Activated T-cell treated with anti-CD3 and anti-CD28 coated beads, Interleukin-2, amount 50 U/mL, for 48 hours (primary cell): Measurements from ENCODE around the gene CRIM1.

Source experiments
- DNase-seq, 2 experiments: peaks; one replicate each; pipeline ENCODE4 v3.0.0-alpha.2; 2020

Gene CRIM1

DNA sequence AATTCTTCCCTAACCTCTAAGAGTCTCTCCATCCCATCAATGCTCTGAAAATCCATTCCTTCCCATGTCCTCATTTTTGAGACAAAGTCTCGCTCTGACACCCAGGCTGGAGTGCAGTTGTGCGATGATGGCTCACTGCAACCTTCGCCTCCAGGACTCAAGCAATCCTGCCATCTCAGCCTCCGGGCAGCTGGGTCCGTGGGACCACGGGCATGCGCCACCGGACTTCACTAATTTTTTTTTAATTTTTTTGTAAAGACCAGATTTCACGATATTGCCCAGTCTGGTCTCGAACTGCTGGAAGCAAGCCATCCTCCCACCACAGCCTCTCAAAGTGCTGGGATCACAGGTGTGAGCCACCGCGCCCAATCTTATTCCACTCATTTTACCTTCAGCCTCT lies 240.8 kb downstream of the CRIM1 start:
- no peak for DNase-seq

DNA sequence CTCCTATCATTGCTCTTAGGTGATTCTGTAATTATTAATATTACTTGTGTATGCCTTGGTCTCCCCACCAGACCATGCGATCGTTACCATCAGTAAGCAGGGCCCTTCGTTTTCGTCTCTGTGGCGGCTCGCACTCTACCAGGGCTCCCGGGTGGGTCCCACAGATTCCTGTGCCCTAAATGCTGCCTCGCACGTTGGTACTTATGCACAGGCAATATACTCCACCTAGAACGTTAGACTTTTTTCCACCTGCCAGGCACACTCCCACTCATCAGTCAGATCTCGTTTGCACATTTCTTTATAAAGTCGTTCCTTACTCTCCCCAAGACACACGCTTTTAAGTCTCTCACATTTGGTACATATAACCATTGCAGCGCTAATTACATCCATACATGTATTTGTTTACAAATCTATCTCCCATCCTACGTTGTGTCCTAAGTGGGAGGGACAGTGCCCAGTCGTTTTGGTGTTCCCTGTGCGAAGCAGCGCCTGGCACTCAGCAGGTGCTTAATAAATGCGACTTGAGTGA lies 241.5 kb downstream of the CRIM1 start:
- no peak for DNase-seq

DNA sequence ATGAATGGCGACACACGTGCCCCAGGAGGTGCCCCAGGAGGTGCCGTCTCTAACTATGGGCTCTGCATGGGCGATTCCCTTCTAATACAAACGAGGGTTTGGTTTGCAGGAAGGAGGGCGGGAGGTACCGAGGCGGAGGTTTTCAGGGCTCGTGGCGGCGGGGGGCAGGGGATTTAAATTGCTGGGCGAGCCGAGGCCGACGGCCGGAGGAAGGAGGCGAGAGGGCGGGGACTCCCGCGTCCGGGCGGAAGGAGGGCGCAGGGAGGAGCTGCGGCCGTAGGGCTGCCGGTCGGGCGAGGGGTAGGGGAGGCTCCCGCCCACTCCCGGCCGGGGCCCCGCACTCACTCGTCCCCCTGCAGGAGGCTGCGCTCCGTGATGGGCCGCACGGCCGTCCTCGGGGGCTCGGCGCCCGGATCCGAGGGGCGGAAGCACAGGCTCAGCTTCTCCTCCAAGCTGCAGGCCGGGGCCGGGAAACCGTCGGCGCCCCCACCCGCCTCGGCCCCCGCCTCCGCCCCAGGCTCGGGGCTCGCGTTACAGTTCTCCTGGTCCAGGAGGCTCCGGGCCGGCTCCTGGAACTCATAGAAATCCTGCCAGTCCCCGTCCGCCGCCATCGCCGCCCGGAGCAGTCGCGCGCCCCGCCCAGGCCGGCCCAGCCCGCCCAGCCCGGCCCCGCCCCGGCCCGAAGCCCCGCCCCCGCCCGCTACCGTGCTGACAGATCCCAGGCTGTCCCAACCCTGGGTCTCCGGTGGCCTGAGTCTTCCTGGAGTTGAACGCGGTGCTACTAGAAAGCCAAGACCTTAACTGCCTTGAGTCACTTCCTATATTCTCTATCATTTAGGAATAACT lies 242.2 kb downstream of the CRIM1 start, which contains the start of gene FEZ2:
Gene FEZ2 (minus strand): TSS at position 637 of the 846 bp plus-strand sequence. CDS start 26 bp downstream, at position 611.
- peak; percentile 82 to 86 for DNase-seq
